Metanephros (tissue), 2 donors: ENCODE data around the gene ASB18. TPM values are rescaled to one million over a fixed set of nuclear protein-coding genes. Genes with fewer than 3 reads are reported as not detected.

Experiments
- small RNA-seq: library from RNA; depleted of rRNA; stranded (forward); fragments of <200 nt; gene quantifications from one replicate; pipeline ENCODE3, GENCODE V24; 2014; ENCODE audit warnings: low replicate concordance
- total RNA-seq: library from RNA; depleted of rRNA; stranded (reverse); fragments of >200 nt; gene quantifications from one replicate; pipeline ENCODE4 v1.2.3, GENCODE V29; 2014

The ASB18 gene
- total RNA-seq, result 2.0 TPM

GRCh38 chr2:236264256-236264655 lies at the start of gene ASB18:
TSS of gene ASB18 (minus strand) at chr2:236264406. CDS start at chr2:236264345, 61 bp downstream.

GRCh38 chr2:236168110-236169080 lies 95.8 kb downstream of the ASB18 start, which contains the start of gene GBX2:
TSS of gene GBX2 (minus strand) at chr2:236168386. CDS start at chr2:236167971, 415 bp downstream.

Small RNA genes lying within 50 kb of the gene (small RNA-seq; reads per million reads assigned to genes)
- gene RF00019, result not detected
- not detected for gene RNU1-31P

Other genes with a start within 250 kb of the ASB18 start
- gene GBX2, start 96.0 kb downstream of the ASB18 start, total RNA-seq, result 0.35 TPM